Sciatic nerve (tissue), 2 donors: ENCODE measurements around the gene TTC22. TPM values are rescaled to one million over a fixed set of nuclear protein-coding genes. Genes with fewer than 3 reads are reported as not detected.

ENCODE experiments used
- ATAC-seq: fragments of 200-7000 bp; cut with Tn5 transposase; one replicate; pipeline ENCODE4 v1.9.1; 2020; ENCODE audit warnings: mild to moderate bottlenecking, moderate library complexity
- DNase-seq: peaks from one replicate; pipeline ENCODE4 v3.0.0-alpha.2; 2020; ENCODE audit warnings: low spot score
- intact Hi-C: fragments of 100-400 bp; cut with DNase I; formaldehyde crosslinking; loops from one replicate; pipeline ENCODE4 v1.14.2; 2022
- total RNA-seq: library from RNA; stranded (reverse); fragmentation: NEBNext Ultra II Directional; extraction: Animal tissue kit (Norgen Biotek cat#: 25700); gene quantifications from one replicate; pipeline ENCODE4 v1.2.1, GENCODE V29; 2021
- donor health status: DM: no; HTN: no; CAD: no.
- donor health status: DM: no; HTN: no; CAD: no.

Gene TTC22
- total RNA-seq, 1 donor from 2014 or later = 0.36 TPM

DNA sequence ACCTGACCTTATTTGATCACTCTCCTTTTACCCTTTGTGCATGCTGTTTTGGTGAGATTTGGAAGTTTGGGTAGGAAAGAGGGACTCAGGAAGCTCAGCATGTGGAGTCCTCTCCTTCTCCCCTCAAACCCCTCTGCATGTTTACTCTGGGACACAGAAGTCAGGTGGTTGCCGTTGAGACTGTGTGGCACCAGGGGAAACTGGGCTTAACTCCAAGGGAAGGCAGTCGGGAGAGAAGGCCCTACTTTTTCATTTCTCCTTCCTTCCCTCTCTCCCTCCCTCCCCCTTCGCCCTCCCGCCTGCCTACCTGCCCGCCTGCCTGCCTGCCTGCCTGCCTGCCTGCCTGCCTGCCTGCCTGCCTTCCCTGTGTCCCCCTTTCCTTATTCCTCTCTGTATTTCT, 34.8 kb upstream of the TTC22 start:
- DNase-seq (no peak), ATAC-seq (no peak)
- intact Hi-C loops = no loop called here

GRCh38 chr1:54835131-54835898, 34.2 kb upstream of the TTC22 start:
- no peak for ATAC-seq
- no peak for DNase-seq
- intact Hi-C loops = no loop called here

DNA sequence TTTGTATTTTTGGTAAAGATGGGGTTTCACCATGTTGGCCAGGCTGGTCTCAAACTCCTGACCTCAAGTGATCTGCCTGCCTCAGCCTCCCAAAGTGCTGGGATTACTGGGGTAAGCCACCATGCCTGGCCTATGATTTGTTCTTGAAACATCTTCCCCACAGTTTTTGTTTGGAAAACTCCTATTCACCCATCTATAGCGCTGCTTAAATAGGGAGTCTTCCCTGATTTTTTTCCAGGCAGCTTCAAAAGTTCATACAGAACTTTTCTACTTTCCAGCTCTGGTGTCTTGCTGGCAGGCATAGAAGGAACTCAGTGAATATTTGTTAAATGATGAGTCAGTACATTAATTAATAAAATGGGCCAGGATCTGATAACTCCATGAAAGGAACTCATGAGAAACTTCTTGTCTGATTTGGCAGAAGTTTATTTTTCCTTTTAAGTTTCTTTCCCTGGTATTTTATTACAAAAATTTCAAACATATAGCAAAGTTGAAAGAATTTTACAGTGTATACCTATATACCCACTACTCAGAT, 33.0 kb upstream of the TTC22 start:
- ATAC-seq (no peak), DNase-seq (no peak)
- intact Hi-C loops = no loop called here

GRCh38 chr1:54833121-54833520, 32.0 kb upstream of the TTC22 start:
- DNase-seq = no peak
- no peak for ATAC-seq
- intact Hi-C loops = no loop called here

GRCh38 chr1:54826226-54826816, 25.2 kb upstream of the TTC22 start:
- ATAC-seq (no peak), DNase-seq (no peak)
- intact Hi-C loops = no loop called here

- no peak for ATAC-seq
- intact Hi-C loops = no loop called here
- no peak for DNase-seq
Observed at GRCh38 chr1:54825696-54826095, 24.6 kb upstream of the TTC22 start.

DNA sequence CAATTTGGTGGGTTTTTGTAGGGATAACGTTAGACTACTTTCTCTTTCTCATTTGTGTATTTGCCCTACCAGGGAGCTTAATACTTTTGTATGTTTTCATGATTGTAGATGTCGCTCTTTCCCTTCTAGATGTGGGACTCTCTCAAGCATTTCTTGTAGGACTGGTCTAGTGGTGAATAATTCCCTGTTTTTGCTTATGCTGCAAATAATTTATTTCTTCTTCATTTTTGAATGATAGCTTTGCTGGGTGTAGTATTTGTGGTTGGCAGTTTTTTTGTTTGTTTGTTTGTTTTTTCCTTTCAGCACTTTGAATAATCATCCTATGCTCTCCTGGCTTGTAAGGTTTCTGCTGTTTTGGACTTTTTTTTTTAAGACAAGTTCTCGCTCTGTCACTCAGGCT, 22.5 kb upstream of the TTC22 start:
- DNase-seq (no peak), ATAC-seq (no peak)
- intact Hi-C loops = no loop called here

- DNase-seq = no peak
- ATAC-seq = no peak
- intact Hi-C loops = no loop called here
Observed at GRCh38 chr1:54819733-54820132, 18.6 kb upstream of the TTC22 start.

GRCh38 chr1:54819195-54819536, 18.0 kb upstream of the TTC22 start:
- intact Hi-C loops = no loop called here
- DNase-seq (no peak), ATAC-seq (no peak)

DNA sequence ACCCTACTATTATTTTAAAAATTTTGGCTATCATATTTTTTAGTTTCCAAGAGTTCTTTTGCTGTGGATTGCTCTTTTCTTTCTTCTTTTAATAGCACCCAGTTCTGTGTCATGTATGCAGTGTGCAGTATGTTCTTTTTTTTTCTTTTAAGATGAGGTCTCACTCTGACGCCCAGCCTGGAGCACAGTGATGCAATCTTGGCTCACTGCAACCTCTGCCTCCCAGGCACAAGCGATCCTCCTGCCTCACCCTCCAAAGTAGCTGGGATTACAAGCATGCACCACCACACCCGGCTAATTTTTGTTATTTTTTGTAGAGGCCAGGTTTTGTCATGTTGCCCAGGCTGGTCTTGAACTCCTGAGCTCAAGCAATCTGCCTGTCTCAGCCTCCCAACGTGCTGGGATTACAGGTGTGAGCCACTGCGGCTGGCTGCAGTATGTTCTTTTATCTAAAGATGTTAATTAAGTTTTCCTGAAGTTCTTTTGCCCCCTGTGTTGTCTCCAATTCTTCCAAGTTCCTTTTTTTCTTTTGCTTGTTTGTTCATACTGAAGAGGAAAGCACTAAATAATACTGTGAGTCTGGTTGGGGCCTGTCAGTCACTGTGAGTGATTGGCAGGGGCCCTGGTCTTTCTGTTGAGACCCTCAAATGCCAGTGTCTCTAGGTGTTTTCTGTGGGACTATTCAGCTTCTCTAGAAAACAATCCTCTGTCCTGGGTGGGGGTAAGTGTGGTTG, 17.5 kb upstream of the TTC22 start:
- no peak for DNase-seq
- no peak for ATAC-seq
- intact Hi-C loops = no loop called here

DNA sequence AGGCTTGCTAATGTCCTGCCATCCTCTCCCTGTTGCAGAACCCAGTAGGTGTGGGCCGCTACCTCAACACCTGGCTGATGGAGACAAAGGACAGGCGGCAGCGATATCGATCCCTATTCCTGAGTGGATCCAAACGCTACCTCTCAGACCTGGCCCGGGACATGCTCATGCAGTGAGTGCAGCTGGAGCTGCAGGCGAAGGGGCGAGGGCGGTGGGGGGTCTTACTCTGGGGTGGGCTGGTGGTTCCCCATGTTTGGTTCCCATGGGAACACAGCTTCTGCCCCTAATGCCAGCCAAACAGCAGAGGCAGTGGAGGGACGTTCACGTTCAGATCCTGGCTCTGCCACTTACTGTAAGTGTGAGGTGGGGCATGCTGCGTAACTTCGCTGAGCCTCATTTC, 15.8 kb upstream of the TTC22 start:
- DNase-seq = no peak
- intact Hi-C loops = no loop called here
- ATAC-seq = no peak

- DNase-seq (no peak), ATAC-seq (no peak)
- intact Hi-C loops = no loop called here
Observed at GRCh38 chr1:54816130-54816529, 15.0 kb upstream of the TTC22 start.

GRCh38 chr1:54815086-54815876, 14.2 kb upstream of the TTC22 start:
- DNase-seq = peak; percentile 44
- ATAC-seq = no peak
- intact Hi-C loops = no loop called here

- DNase-seq (peak; percentile 23), ATAC-seq (no peak)
- intact Hi-C loops = no loop called here
Observed at GRCh38 chr1:54814571-54814970, 13.4 kb upstream of the TTC22 start.

DNA sequence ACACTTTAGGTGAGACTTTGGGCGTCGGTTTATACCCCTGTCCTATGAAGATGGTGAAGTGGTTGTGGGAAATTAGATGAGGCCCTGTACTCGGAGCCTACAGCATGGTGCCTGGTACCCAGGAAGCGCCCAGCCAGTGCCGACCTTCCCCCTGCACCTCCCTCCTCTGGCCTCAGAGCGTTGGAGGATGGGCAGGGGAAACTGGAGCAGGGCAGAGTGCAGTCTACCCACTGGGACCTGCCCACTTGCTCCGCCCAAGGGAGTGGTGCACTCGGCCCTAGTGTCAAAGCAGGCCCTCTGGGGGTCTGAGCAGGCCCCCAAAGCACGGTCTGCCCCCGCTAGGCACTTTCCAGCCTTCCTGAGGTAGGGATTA, 13.0 kb upstream of the TTC22 start:
- DNase-seq (peak; percentile 40), ATAC-seq (no peak)
- intact Hi-C loops = no loop called here

DNA sequence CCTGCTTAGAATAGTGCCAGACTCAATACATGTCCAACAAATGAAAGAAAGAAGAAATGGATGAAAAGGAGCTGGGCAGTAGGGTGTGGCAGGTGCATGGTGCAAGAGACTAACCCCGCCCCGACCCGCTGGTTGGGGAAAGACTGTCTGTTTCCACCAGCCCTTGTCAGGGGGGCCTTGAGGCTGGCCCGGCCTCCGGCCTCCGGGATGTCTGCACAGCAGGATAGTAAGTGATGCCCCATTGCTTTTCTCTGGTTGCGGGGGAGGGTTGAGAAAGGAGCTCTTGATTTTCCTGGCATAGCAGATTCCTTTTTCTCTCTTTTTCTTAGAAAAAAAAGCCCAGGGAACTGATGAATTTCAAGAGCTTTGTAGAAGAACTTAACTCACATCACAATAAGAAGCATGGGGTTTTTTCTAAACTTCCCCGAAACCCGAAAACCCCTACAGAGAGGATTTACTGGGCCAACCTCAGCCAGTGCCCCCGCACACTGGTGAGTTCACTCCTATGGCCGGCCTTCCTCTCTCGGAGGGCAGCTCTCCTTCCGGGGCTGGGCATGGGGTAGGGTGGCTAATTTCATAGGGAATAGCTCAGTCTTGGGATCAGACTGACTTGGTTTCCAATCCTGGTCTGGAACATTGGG, 12.5 kb upstream of the TTC22 start:
- ATAC-seq (no peak), DNase-seq (peak; percentile 38)
- intact Hi-C loops = no loop called here

GRCh38 chr1:54812801-54813484, 11.8 kb upstream of the TTC22 start:
- intact Hi-C loops = no loop called here
- ATAC-seq = no peak
- DNase-seq = peak; percentile 42
